CD4-positive, alpha-beta T cell treated with Interleukin-4 for 4 hours (primary cell): Measurements from ENCODE around the gene ARSA.
"Not testable (repeated sequence)": the region's sequence is repeated elsewhere in the genome, so short reads cannot be mapped to it uniquely, and the experiment has no call there.

ENCODE experiments used
- DNase-seq: peaks from one replicate; pipeline ENCODE4 v3.0.0-alpha.2; 2020

Gene ARSA

GRCh38 chr22:50621356-50621880 is 6.5 kb downstream of the ARSA start:
- peak; percentile 66 for DNase-seq

GRCh38 chr22:50620593-50621355 is 7.2 kb downstream of the ARSA start:
- DNase-seq, result peak; percentile 59

- not testable (repeated sequence) for DNase-seq
Measured at GRCh38 chr22:50614296-50614695, 13.7 kb downstream of the ARSA start.

- DNase-seq, result no peak
Measured at GRCh38 chr22:50613291-50613981, 14.5 kb downstream of the ARSA start.

- no peak for DNase-seq
Measured at GRCh38 chr22:50612528-50613221, 15.3 kb downstream of the ARSA start.

GRCh38 chr22:50612168-50612527 is 15.8 kb downstream of the ARSA start:
- DNase-seq, result no peak

- DNase-seq, result no peak
Measured at GRCh38 chr22:50611341-50612060, 16.5 kb downstream of the ARSA start.

GRCh38 chr22:50610581-50610980 is 17.4 kb downstream of the ARSA start:
- DNase-seq, result no peak

- DNase-seq, result no peak
Measured at GRCh38 chr22:50610041-50610451, 17.9 kb downstream of the ARSA start.

- no peak for DNase-seq
Measured at GRCh38 chr22:50609599-50609998, 18.4 kb downstream of the ARSA start.

GRCh38 chr22:50608996-50609395 is 19.0 kb downstream of the ARSA start:
- DNase-seq, result no peak

GRCh38 chr22:50608058-50608840 is 19.7 kb downstream of the ARSA start:
- not testable (repeated sequence) for DNase-seq

GRCh38 chr22:50607659-50608020 is 20.3 kb downstream of the ARSA start:
- no peak for DNase-seq

- no peak for DNase-seq
Measured at GRCh38 chr22:50606946-50607658, 20.9 kb downstream of the ARSA start.

GRCh38 chr22:50606165-50606945 is 21.6 kb downstream of the ARSA start:
- DNase-seq, result no peak

GRCh38 chr22:50605613-50606074 is 22.3 kb downstream of the ARSA start:
- no peak for DNase-seq

GRCh38 chr22:50605002-50605612 is 22.8 kb downstream of the ARSA start:
- DNase-seq, result no peak

- no peak for DNase-seq
Measured at GRCh38 chr22:50604256-50605001, 23.5 kb downstream of the ARSA start.

- no peak for DNase-seq
Measured at GRCh38 chr22:50603511-50604255, 24.3 kb downstream of the ARSA start.
